GM23338 (cell line): ENCODE measurements around the gene HMCES. TPM values are rescaled to one million over a fixed set of nuclear protein-coding genes. Genes with fewer than 3 reads are reported as not detected.

Source experiments
- ATAC-seq: fragments of 200-7000 bp; cut with Tn5 transposase; 3 replicates; pipeline ENCODE4 v1.9.1; 2020
- DNase-seq: peaks from one replicate; pipeline ENCODE4 v3.0.0-alpha.2; 2015; ENCODE audit warnings: low spot score
- H2AFZ ChIP-seq: fragments of 200-600 bp; sonication (generic); 2 replicates; pipeline ENCODE4 v1.8.0; 2016; ENCODE audit warnings: antibody characterized with exemption, mild to moderate bottlenecking, moderate library complexity
- H3F3A ChIP-seq: fragments of 200-600 bp; sonication (generic); replicated peaks from 2 replicates; pipeline ENCODE4 v1.8.0; 2017; ENCODE audit warnings: antibody characterized with exemption, mixed run types, low read depth
- H3K27ac ChIP-seq: fragments of 200-600 bp; sonication (generic); 2 replicates; pipeline ENCODE4 v1.6.1; 2016; ENCODE audit warnings: low read depth
- H3K27me3 ChIP-seq: fragments of 200-600 bp; sonication (generic); 2 replicates; pipeline ENCODE4 v1.8.0; 2016; ENCODE audit warnings: mild to moderate bottlenecking, mixed run types, moderate library complexity; ENCODE audit not compliant: insufficient read depth
- H3K36me3 ChIP-seq: fragments of 200-600 bp; sonication (generic); 2 replicates; pipeline ENCODE4 v1.8.0; 2016; ENCODE audit warnings: mild to moderate bottlenecking; ENCODE audit not compliant: insufficient read depth
- H3K4me1 ChIP-seq: fragments of 200-600 bp; sonication (generic); 2 replicates; pipeline ENCODE4 v1.8.0; 2016; ENCODE audit warnings: mild to moderate bottlenecking, moderate library complexity; ENCODE audit not compliant: insufficient read depth
- H3K4me2 ChIP-seq: fragments of 200-600 bp; sonication (generic); 2 replicates; pipeline ENCODE4 v1.7.1; 2017; ENCODE audit warnings: mixed run types
- H3K4me3 ChIP-seq: fragments of 200-600 bp; sonication (generic); 2 replicates; pipeline ENCODE4 v1.6.1; 2016; ENCODE audit warnings: mixed run types
- H3K79me2 ChIP-seq: fragments of 200-600 bp; sonication (generic); replicated peaks from 2 replicates; pipeline ENCODE4 v1.8.0; 2017; ENCODE audit warnings: mild to moderate bottlenecking; ENCODE audit not compliant: insufficient read depth
- H3K9me2 ChIP-seq: fragments of 200-600 bp; sonication (generic); 2 replicates; pipeline ENCODE4 v1.8.0; 2017; ENCODE audit not compliant: insufficient read depth
- H4K20me1 ChIP-seq: fragments of 200-600 bp; sonication (generic); replicated peaks from 2 replicates; pipeline ENCODE4 v1.8.0; 2017; ENCODE audit warnings: mild to moderate bottlenecking; ENCODE audit not compliant: insufficient read depth
- H3K27ac Mint-ChIP-seq: 2 replicates; pipeline ENCODE4 v1.8.0; 2020; ENCODE audit warnings: inconsistent platforms, mild to moderate bottlenecking, moderate library complexity, mixed read lengths
- H3K27me3 Mint-ChIP-seq: 3 replicates; pipeline ENCODE4 v1.8.0; 2022; ENCODE audit warnings: low read depth, mild to moderate bottlenecking, moderate library complexity, mixed read lengths, inconsistent platforms; ENCODE audit not compliant: insufficient read depth, poor library complexity
- H3K36me3 Mint-ChIP-seq: 3 replicates; pipeline ENCODE4 v1.8.0; 2021; ENCODE audit warnings: low read depth, mild to moderate bottlenecking, inconsistent platforms, moderate library complexity, mixed read lengths
- H3K4me1 Mint-ChIP-seq: 3 replicates; pipeline ENCODE4 v1.8.0; 2020; ENCODE audit warnings: mild to moderate bottlenecking, inconsistent platforms, mixed read lengths
- H3K4me3 Mint-ChIP-seq: 3 replicates; pipeline ENCODE4 v1.8.0; 2021; ENCODE audit warnings: moderate library complexity, mild to moderate bottlenecking, inconsistent platforms, mixed read lengths
- H3K9me3 Mint-ChIP-seq: 3 replicates; pipeline ENCODE4 v1.8.0; 2020; ENCODE audit warnings: moderate library complexity, mild to moderate bottlenecking, inconsistent platforms, mixed read lengths
- CREB1 ChIP-seq: fragments of 250-450 bp; sonication (Bioruptor Pico); IDR thresholded peaks from 2 replicates; pipeline ENCODE4 v1.5.0; 2020; ENCODE audit warnings: low read depth, mild to moderate bottlenecking, moderate library complexity
- CTCF ChIP-seq, 2 experiments: fragments of 200-600 bp in 1 of 2; sonication (generic) in 1 of 2; conservative IDR thresholded peaks; 2 replicates each; pipeline versions ENCODE4 v1.5.1 to v1.6.1; 2016 to 2017; ENCODE audit warnings: antibody characterized with exemption in 2 of 2, low read depth in 2 of 2, mild to moderate bottlenecking in 2 of 2, moderate library complexity in 1 of 2
- ETS1 ChIP-seq: IDR thresholded peaks from 2 replicates; pipeline ENCODE4 v1.6.1; 2016; ENCODE audit warnings: antibody characterized with exemption
- EZH2 ChIP-seq: fragments of 200-600 bp; sonication (generic); IDR thresholded peaks from one replicate; pipeline ENCODE4 v1.8.0; 2017; ENCODE audit warnings: antibody characterized with exemption, mild to moderate bottlenecking, low read depth; ENCODE audit not compliant: unreplicated experiment
- EZH2phosphoT487 ChIP-seq: fragments of 200-600 bp; sonication (generic); IDR thresholded peaks from one replicate; pipeline ENCODE4 v1.8.1; 2018; ENCODE audit warnings: antibody characterized with exemption; ENCODE audit not compliant: unreplicated experiment
- JUNB ChIP-seq: IDR thresholded peaks from one replicate; pipeline ENCODE4 v1.6.1; 2016; ENCODE audit warnings: antibody characterized with exemption; ENCODE audit not compliant: unreplicated experiment
- NANOG ChIP-seq: IDR thresholded peaks from 2 replicates; pipeline ENCODE4 v1.6.1; 2016; ENCODE audit warnings: antibody characterized with exemption, borderline replicate concordance
- POLR2AphosphoS5 ChIP-seq: IDR thresholded peaks from 2 replicates; pipeline ENCODE4 v1.6.1; 2016; ENCODE audit warnings: antibody characterized with exemption, low read depth
- REST ChIP-seq: IDR thresholded peaks from one replicate; pipeline ENCODE4 v1.6.1; 2018; ENCODE audit warnings: antibody characterized with exemption; ENCODE audit not compliant: unreplicated experiment
- STAT1 ChIP-seq: IDR thresholded peaks from one replicate; pipeline ENCODE4 v1.6.1; 2016; ENCODE audit warnings: antibody characterized with exemption; ENCODE audit not compliant: unreplicated experiment
- ZNF114 ChIP-seq: fragments of 250-450 bp; sonication (Bioruptor Pico); IDR thresholded peaks from 2 replicates; pipeline ENCODE4 v1.5.0; 2020; ENCODE audit warnings: mild to moderate bottlenecking, moderate library complexity
- ZNF331 ChIP-seq: fragments of 250-450 bp; sonication (Bioruptor Pico); IDR thresholded peaks from 2 replicates; pipeline ENCODE4 v1.5.0; 2020; ENCODE audit warnings: low read depth, mild to moderate bottlenecking, moderate library complexity
- ZNF462 ChIP-seq: fragments of 250-450 bp; sonication (Bioruptor Pico); IDR thresholded peaks from 2 replicates; pipeline ENCODE4 v1.5.0; 2020; ENCODE audit warnings: mild to moderate bottlenecking, moderate library complexity
- polyA plus RNA-seq: library from polyadenylated mRNA; unstranded; fragments of >200 nt; fragmentation: Nextera tagmentation; extraction: Ambion mirVana; gene quantifications from 2 replicates; pipeline ENCODE4 v1.2.1, GENCODE V29; 2016
- total RNA-seq: library from RNA; depleted of rRNA; stranded (reverse); fragments of >200 nt; shearing (Covaris generic); gene quantifications from 2 replicates; pipeline ENCODE4 v1.2.3, GENCODE V29; 2014

The HMCES gene
- total and polyA plus RNA-seq, 2 experiments from 2014 or later: 36.5 to 44.5 TPM

GRCh38 chr3:129257609-129258008 lies 21.1 kb upstream of the HMCES start:
- no peak overlapping the region for H2AFZ ChIP-seq
- no peak overlapping the region for H3K4me3 Mint-ChIP-seq
- H3K4me2 ChIP-seq: no peak overlapping the region
- TF ChIP-seq CTCF (conservative IDR thresholded peaks at IDR 0.05; ENCODE audit: low read depth in 2 of 2): no peak
- no peak for TF ChIP-seq EZH2phosphoT487
- TF ChIP-seq ZNF331 (CRISPR knock-in tag): no peak
- no peak for TF ChIP-seq ETS1
- TF ChIP-seq REST: no peak
- TF ChIP-seq JUNB: no peak
- no peak for TF ChIP-seq NANOG
- TF ChIP-seq STAT1: no peak
- TF ChIP-seq POLR2AphosphoS5: no peak
- TF ChIP-seq ZNF462 (CRISPR knock-in tag): no peak
- TF ChIP-seq CREB1 (CRISPR knock-in tag): no peak
- no peak for TF ChIP-seq EZH2
- TF ChIP-seq ZNF114 (CRISPR knock-in tag): no peak
- DNase-seq: no peak
- no peaks in the 10 kb centered on the region for H3K27me3 ChIP-seq
- H3K4me1 Mint-ChIP-seq: no peaks in the 10 kb centered on the region
- H3K9me3 Mint-ChIP-seq: no peaks in the 10 kb centered on the region
- no peaks in the 10 kb centered on the region for H3K4me1 ChIP-seq
- H4K20me1 ChIP-seq: peaks cover 5% of the 10 kb centered on the region
- no peaks in the 10 kb centered on the region for H3K27me3 Mint-ChIP-seq
- no peak for ATAC-seq
- peaks cover 41% of the 10 kb centered on the region for H3K36me3 ChIP-seq
- H3K27ac Mint-ChIP-seq: no peak overlapping the region
- H3K36me3 Mint-ChIP-seq: peaks cover 86% of the 10 kb centered on the region
- no peaks in the 10 kb centered on the region for H3K79me2 ChIP-seq
- no peak overlapping the region for H3K27ac ChIP-seq
- no peak overlapping the region for H3K4me3 ChIP-seq
- H3K9me2 ChIP-seq: no peaks in the 10 kb centered on the region
- H3F3A ChIP-seq: no peaks in the 10 kb centered on the region
